Measurements from ENCODE around the gene ENDOG. TPM values are rescaled to one million over a fixed set of nuclear protein-coding genes. Genes with fewer than 3 reads are reported as not detected.
A peak's percentile ranks its signal among the peaks of the same experiment; 100 is the strongest.
"Not testable (repeated sequence)": the region's sequence is repeated elsewhere in the genome, so short reads cannot be mapped to it uniquely, and the experiment has no call there.

Gene ENDOG
- total RNA-seq, 1 donor from 2014 or later: 47.1 TPM

DNA sequence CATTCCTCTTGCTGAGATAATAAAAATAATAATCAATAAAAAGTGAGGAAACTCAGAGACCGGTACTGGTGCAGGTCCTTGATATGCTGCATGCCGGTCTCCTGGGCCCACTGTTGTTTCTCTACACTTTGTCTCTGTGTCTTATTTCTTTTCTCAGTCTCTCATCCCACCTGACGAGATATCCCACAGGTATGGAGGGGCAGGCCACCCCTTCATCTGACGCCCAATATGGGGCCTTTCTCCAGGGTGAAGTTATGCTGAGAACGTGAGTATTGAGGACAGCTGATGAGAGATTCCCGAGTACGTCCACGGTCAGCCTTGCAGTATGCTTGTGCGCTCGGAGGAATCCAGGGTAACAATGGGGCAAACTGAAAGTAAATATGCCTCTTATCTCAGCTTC lies 32.7 kb downstream of the ENDOG start:
- DNase-seq (ENCODE audit: low spot score); intact Hi-C loops (cut with DNase I): not testable (repeated sequence)

- DNase-seq (ENCODE audit: low spot score); intact Hi-C loops (cut with DNase I): not testable (repeated sequence)
These were observed 33.7 kb downstream of the ENDOG start for GRCh38 chr9:128851779-128852600.

DNA sequence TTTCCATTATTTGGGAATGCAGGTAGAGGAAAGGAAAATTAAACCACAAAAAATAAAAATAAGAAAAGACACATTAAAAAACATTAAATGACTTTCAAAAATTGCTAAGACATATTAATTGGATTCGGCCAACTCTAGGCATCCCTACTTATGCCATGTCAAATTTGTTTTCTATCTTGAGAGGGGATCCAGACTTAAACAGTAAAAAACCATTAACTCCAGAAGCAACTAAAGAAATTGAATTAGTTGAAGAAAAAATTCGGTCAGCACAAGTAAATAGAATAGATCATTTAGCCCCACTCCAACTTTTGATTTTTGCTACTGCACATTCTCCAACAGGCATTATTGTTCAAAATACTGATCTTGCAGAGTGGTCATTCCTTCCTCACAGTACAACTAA lies 34.3 kb downstream of the ENDOG start:
- DNase-seq (ENCODE audit: low spot score); intact Hi-C loops (cut with DNase I): not testable (repeated sequence)

DNA sequence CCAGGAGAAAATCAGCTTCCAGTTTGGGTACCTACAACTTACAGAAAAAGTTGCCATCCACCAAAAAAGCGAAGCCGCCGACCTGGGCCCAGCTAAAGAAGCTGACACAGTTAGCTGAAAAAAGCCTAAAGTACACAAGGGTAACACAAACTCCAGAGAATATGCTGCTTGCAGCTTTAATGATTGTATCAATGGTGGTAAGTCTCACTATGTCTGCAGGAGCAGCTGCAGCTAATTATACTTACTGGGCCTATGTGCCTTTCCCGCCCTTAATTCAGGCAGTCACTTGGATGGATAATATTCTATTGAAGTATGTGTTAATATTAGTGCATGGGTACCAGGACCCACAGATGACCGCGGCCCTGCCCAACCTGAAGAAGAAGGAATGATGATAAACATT lies 36.2 kb downstream of the ENDOG start:
- intact Hi-C loops (cut with DNase I); DNase-seq (ENCODE audit: low spot score): not testable (repeated sequence)

DNA sequence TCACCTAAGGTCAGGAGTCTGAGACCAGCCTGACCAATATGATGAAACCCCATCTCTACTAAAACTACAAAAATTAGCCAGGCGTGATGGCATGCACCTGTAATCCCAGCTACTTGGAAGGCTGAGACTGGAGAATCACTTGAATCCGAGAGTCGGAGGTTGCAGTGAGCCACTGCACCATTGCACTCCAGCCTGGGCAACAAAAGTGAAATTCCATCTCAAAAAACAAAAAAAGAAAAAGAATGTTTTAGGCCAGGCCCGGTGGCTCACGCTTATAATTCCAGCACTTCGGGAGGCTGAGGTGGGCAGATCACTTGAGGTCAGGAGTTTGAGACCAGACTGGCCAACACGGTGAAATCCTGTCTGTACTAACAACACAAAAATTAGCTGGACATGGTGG lies 40.2 kb downstream of the ENDOG start:
- DNase-seq (ENCODE audit: low spot score); intact Hi-C loops (cut with DNase I): not testable (repeated sequence)

DNA sequence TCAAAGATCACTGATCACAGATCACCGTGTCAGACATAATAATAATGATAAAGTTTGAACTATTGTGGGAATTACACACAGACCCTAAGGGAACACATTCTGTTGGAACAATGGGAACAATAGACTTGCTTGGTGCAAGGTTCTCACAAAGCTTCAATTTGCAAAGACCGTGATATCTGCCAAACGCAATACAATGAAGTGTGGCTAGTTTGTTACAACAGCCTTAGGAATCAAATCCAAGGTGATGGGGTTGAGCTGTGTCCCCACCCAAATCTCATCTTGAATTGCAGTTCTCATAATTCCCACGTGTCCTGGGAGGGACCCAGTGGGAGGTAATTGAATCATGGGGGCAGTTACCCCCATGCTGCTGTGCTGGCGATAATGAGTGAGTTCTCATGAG lies 42.6 kb downstream of the ENDOG start:
- intact Hi-C loops (cut with DNase I): no loop called here
- DNase-seq (ENCODE audit: low spot score): no peak

- intact Hi-C loops (cut with DNase I): no loop called here
- no peak for DNase-seq (ENCODE audit: low spot score)
These were observed 43.2 kb downstream of the ENDOG start for GRCh38 chr9:128861501-128861900.

GRCh38 chr9:128862401-128862851 lies 44.1 kb downstream of the ENDOG start:
- no peak for DNase-seq (ENCODE audit: low spot score)
- intact Hi-C loops (cut with DNase I): no loop called here

DNA sequence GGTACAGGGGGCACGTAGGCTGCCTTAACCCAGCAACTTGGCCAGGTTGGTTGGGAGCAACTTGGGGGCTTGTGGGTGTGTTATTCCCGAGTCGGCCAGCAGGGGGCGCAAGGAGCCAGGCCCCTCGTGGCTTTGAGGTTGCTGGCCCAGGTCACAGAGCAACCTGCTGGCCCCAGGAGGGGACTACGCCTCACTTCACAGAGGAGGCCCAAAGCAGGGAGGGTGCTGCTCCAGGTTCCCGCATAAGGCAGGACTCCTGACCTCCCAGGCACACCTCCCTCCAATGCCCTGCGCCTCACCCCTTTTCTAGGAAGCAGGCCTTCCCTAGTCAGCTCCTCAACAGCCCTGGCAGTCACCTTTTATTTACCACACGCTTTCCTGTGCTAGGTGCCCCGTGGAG lies 45.3 kb downstream of the ENDOG start:
- intact Hi-C loops (cut with DNase I): loop anchor here (1.0 kb wide), 1 partner anchor 65 kb away; no protein-coding TSS in a partner anchor
- peak; percentile 89 for DNase-seq (ENCODE audit: low spot score)

DNA sequence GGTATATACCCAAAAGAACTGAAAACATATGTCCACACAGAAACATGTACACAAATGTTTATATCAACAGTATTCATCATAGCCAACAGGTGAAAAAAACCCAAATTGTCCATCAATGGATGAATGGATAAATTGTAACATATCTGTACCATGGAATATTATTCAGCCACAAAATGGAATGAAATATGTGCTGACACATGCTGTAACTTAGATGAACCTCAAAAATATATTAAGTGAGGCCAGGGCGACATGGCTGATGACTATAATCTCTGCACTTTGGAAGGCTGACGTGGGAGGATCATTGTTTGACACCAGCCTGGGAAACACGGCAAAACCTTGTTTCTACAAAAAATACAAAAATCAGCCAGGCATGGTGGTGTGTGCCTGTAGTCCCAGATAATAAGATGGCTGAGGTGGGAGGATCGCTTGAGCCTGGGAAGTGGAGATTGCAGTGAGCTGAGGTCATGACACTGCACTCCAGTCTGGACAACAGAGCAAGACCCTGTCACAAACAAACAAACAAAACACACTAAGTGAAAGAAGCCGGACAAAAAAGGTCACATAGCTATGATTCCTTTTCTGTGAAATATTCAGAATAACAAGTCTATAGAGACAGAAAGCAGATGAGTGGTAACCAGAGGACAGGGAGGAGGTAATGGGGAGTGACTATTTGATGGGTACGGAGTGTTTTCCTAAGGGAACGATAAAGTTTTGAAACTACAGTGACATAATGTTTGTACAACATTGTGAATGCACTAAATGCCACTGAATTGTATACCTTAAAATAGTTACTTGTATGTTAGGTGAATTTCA lies 52.0 kb downstream of the ENDOG start:
- DNase-seq (ENCODE audit: low spot score): no peak
- intact Hi-C loops (cut with DNase I): no loop called here

GRCh38 chr9:128870941-128871265 lies 52.6 kb downstream of the ENDOG start:
- DNase-seq (ENCODE audit: low spot score); intact Hi-C loops (cut with DNase I): not testable (repeated sequence)

Other genes with a start within 250 kb of the ENDOG start
- gene DYNC2I2, start 161.7 kb upstream of the ENDOG start, total RNA-seq: 29.6 TPM
- 212 TPM for gene SET, start 129.3 kb upstream of the ENDOG start, total RNA-seq
- gene PKN3, start 116.0 kb upstream of the ENDOG start, total RNA-seq: 6.2 TPM
- gene ZDHHC12, start 94.4 kb upstream of the ENDOG start, total RNA-seq: 7.4 TPM
- gene ZER1, start 46.6 kb upstream of the ENDOG start, total RNA-seq: 51.8 TPM
- gene TBC1D13, start 31.2 kb upstream of the ENDOG start, total RNA-seq: 15.7 TPM
- 18.0 TPM for gene SPOUT1, start 11.3 kb downstream of the ENDOG start, total RNA-seq
- gene KYAT1, start 63.5 kb downstream of the ENDOG start, total RNA-seq: 9.2 TPM
- 24.2 TPM for gene LRRC8A, start 63.6 kb downstream of the ENDOG start, total RNA-seq
- gene PHYHD1, start 102.5 kb downstream of the ENDOG start, total RNA-seq: 21.9 TPM
- 9.8 TPM for gene DOLK, start 129.1 kb downstream of the ENDOG start, total RNA-seq
- gene NUP188, start 129.2 kb downstream of the ENDOG start, total RNA-seq: 36.3 TPM
- 40.6 TPM for gene SH3GLB2, start 209.8 kb downstream of the ENDOG start, total RNA-seq
- gene MIGA2, start 218.1 kb downstream of the ENDOG start, total RNA-seq: 39.3 TPM